GM23338 (cell line): ENCODE data around the gene CFP. TPM values are rescaled to one million over a fixed set of nuclear protein-coding genes. Genes with fewer than 3 reads are reported as not detected.

ENCODE experiments used
- ATAC-seq: fragments of 200-7000 bp; cut with Tn5 transposase; 3 replicates; pipeline ENCODE4 v1.9.1; 2020
- DNase-seq: peaks from one replicate; pipeline ENCODE4 v3.0.0-alpha.2; 2015; ENCODE audit warnings: low spot score
- H2AFZ ChIP-seq: fragments of 200-600 bp; sonication (generic); 2 replicates; pipeline ENCODE4 v1.8.0; 2016; ENCODE audit warnings: antibody characterized with exemption, mild to moderate bottlenecking, moderate library complexity
- H3F3A ChIP-seq: fragments of 200-600 bp; sonication (generic); replicated peaks from 2 replicates; pipeline ENCODE4 v1.8.0; 2017; ENCODE audit warnings: antibody characterized with exemption, mixed run types, low read depth
- H3K27ac ChIP-seq: fragments of 200-600 bp; sonication (generic); 2 replicates; pipeline ENCODE4 v1.6.1; 2016; ENCODE audit warnings: low read depth
- H3K27me3 ChIP-seq: fragments of 200-600 bp; sonication (generic); 2 replicates; pipeline ENCODE4 v1.8.0; 2016; ENCODE audit warnings: mild to moderate bottlenecking, mixed run types, moderate library complexity; ENCODE audit not compliant: insufficient read depth
- H3K36me3 ChIP-seq: fragments of 200-600 bp; sonication (generic); 2 replicates; pipeline ENCODE4 v1.8.0; 2016; ENCODE audit warnings: mild to moderate bottlenecking; ENCODE audit not compliant: insufficient read depth
- H3K4me1 ChIP-seq: fragments of 200-600 bp; sonication (generic); 2 replicates; pipeline ENCODE4 v1.8.0; 2016; ENCODE audit warnings: mild to moderate bottlenecking, moderate library complexity; ENCODE audit not compliant: insufficient read depth
- H3K4me2 ChIP-seq: fragments of 200-600 bp; sonication (generic); 2 replicates; pipeline ENCODE4 v1.7.1; 2017; ENCODE audit warnings: mixed run types
- H3K4me3 ChIP-seq: fragments of 200-600 bp; sonication (generic); 2 replicates; pipeline ENCODE4 v1.6.1; 2016; ENCODE audit warnings: mixed run types
- H3K79me2 ChIP-seq: fragments of 200-600 bp; sonication (generic); replicated peaks from 2 replicates; pipeline ENCODE4 v1.8.0; 2017; ENCODE audit warnings: mild to moderate bottlenecking; ENCODE audit not compliant: insufficient read depth
- H3K9me2 ChIP-seq: fragments of 200-600 bp; sonication (generic); 2 replicates; pipeline ENCODE4 v1.8.0; 2017; ENCODE audit not compliant: insufficient read depth
- H4K20me1 ChIP-seq: fragments of 200-600 bp; sonication (generic); replicated peaks from 2 replicates; pipeline ENCODE4 v1.8.0; 2017; ENCODE audit warnings: mild to moderate bottlenecking; ENCODE audit not compliant: insufficient read depth
- H3K27ac Mint-ChIP-seq: 2 replicates; pipeline ENCODE4 v1.8.0; 2020; ENCODE audit warnings: inconsistent platforms, mild to moderate bottlenecking, moderate library complexity, mixed read lengths
- H3K27me3 Mint-ChIP-seq: 3 replicates; pipeline ENCODE4 v1.8.0; 2022; ENCODE audit warnings: low read depth, mild to moderate bottlenecking, moderate library complexity, mixed read lengths, inconsistent platforms; ENCODE audit not compliant: insufficient read depth, poor library complexity
- H3K36me3 Mint-ChIP-seq: 3 replicates; pipeline ENCODE4 v1.8.0; 2021; ENCODE audit warnings: low read depth, mild to moderate bottlenecking, inconsistent platforms, moderate library complexity, mixed read lengths
- H3K4me1 Mint-ChIP-seq: 3 replicates; pipeline ENCODE4 v1.8.0; 2020; ENCODE audit warnings: mild to moderate bottlenecking, inconsistent platforms, mixed read lengths
- H3K4me3 Mint-ChIP-seq: 3 replicates; pipeline ENCODE4 v1.8.0; 2021; ENCODE audit warnings: moderate library complexity, mild to moderate bottlenecking, inconsistent platforms, mixed read lengths
- H3K9me3 Mint-ChIP-seq: 3 replicates; pipeline ENCODE4 v1.8.0; 2020; ENCODE audit warnings: moderate library complexity, mild to moderate bottlenecking, inconsistent platforms, mixed read lengths
- CREB1 ChIP-seq: fragments of 250-450 bp; sonication (Bioruptor Pico); IDR thresholded peaks from 2 replicates; pipeline ENCODE4 v1.5.0; 2020; ENCODE audit warnings: low read depth, mild to moderate bottlenecking, moderate library complexity
- CTCF ChIP-seq, 2 experiments: fragments of 200-600 bp in 1 of 2; sonication (generic) in 1 of 2; conservative IDR thresholded peaks; 2 replicates each; pipeline versions ENCODE4 v1.5.1 to v1.6.1; 2016 to 2017; ENCODE audit warnings: antibody characterized with exemption in 2 of 2, low read depth in 2 of 2, mild to moderate bottlenecking in 2 of 2, moderate library complexity in 1 of 2
- ETS1 ChIP-seq: IDR thresholded peaks from 2 replicates; pipeline ENCODE4 v1.6.1; 2016; ENCODE audit warnings: antibody characterized with exemption
- EZH2 ChIP-seq: fragments of 200-600 bp; sonication (generic); IDR thresholded peaks from one replicate; pipeline ENCODE4 v1.8.0; 2017; ENCODE audit warnings: antibody characterized with exemption, mild to moderate bottlenecking, low read depth; ENCODE audit not compliant: unreplicated experiment
- EZH2phosphoT487 ChIP-seq: fragments of 200-600 bp; sonication (generic); IDR thresholded peaks from one replicate; pipeline ENCODE4 v1.8.1; 2018; ENCODE audit warnings: antibody characterized with exemption; ENCODE audit not compliant: unreplicated experiment
- JUNB ChIP-seq: IDR thresholded peaks from one replicate; pipeline ENCODE4 v1.6.1; 2016; ENCODE audit warnings: antibody characterized with exemption; ENCODE audit not compliant: unreplicated experiment
- NANOG ChIP-seq: IDR thresholded peaks from 2 replicates; pipeline ENCODE4 v1.6.1; 2016; ENCODE audit warnings: antibody characterized with exemption, borderline replicate concordance
- POLR2AphosphoS5 ChIP-seq: IDR thresholded peaks from 2 replicates; pipeline ENCODE4 v1.6.1; 2016; ENCODE audit warnings: antibody characterized with exemption, low read depth
- REST ChIP-seq: IDR thresholded peaks from one replicate; pipeline ENCODE4 v1.6.1; 2018; ENCODE audit warnings: antibody characterized with exemption; ENCODE audit not compliant: unreplicated experiment
- STAT1 ChIP-seq: IDR thresholded peaks from one replicate; pipeline ENCODE4 v1.6.1; 2016; ENCODE audit warnings: antibody characterized with exemption; ENCODE audit not compliant: unreplicated experiment
- ZNF114 ChIP-seq: fragments of 250-450 bp; sonication (Bioruptor Pico); IDR thresholded peaks from 2 replicates; pipeline ENCODE4 v1.5.0; 2020; ENCODE audit warnings: mild to moderate bottlenecking, moderate library complexity
- ZNF331 ChIP-seq: fragments of 250-450 bp; sonication (Bioruptor Pico); IDR thresholded peaks from 2 replicates; pipeline ENCODE4 v1.5.0; 2020; ENCODE audit warnings: low read depth, mild to moderate bottlenecking, moderate library complexity
- polyA plus RNA-seq: library from polyadenylated mRNA; unstranded; fragments of >200 nt; fragmentation: Nextera tagmentation; extraction: Ambion mirVana; gene quantifications from 2 replicates; pipeline ENCODE4 v1.2.1, GENCODE V29; 2016
- total RNA-seq: library from RNA; depleted of rRNA; stranded (reverse); fragments of >200 nt; shearing (Covaris generic); gene quantifications from 2 replicates; pipeline ENCODE4 v1.2.3, GENCODE V29; 2014
- TF ChIP-seq, protein P1 (sequence below): fragments of 250-450 bp; sonication (Bioruptor Pico); IDR thresholded peaks from 2 replicates; pipeline ENCODE4 v1.5.0; 2020; ENCODE audit warnings: mild to moderate bottlenecking, moderate library complexity

Gene CFP
- total and polyA plus RNA-seq, 2 experiments from 2014 or later, result 2.1 to 2.2 TPM

- H4K20me1 ChIP-seq, result no peaks in the 10 kb centered on the region
- DNase-seq (no peak), ATAC-seq (no peak)
- no peaks in the 10 kb centered on the region for H3K9me3 Mint-ChIP-seq
- peaks cover 1% of the 10 kb centered on the region; the same call in 2 of the 3 replicates for H3K4me1 Mint-ChIP-seq
- H3K27ac ChIP-seq, result no peak overlapping the region
- H3K4me1 ChIP-seq, result no peaks in the 10 kb centered on the region
- no peaks in the 10 kb centered on the region for H3K27me3 ChIP-seq
- peaks cover under 1% of the 10 kb centered on the region; the same call in 1 of the 3 replicates for H3K36me3 Mint-ChIP-seq
- H3F3A ChIP-seq, result no peaks in the 10 kb centered on the region
- H2AFZ ChIP-seq, result no peak overlapping the region
- H3K4me2 ChIP-seq, result no peak overlapping the region
- peaks cover 4% of the 10 kb centered on the region for H3K27me3 Mint-ChIP-seq
- H3K4me3 ChIP-seq, result no peak overlapping the region
- H3K27ac Mint-ChIP-seq, result no peak overlapping the region
- no peak overlapping the region for H3K4me3 Mint-ChIP-seq
- H3K36me3 ChIP-seq, result no peaks in the 10 kb centered on the region
- H3K9me2 ChIP-seq, result no peaks in the 10 kb centered on the region
- H3K79me2 ChIP-seq, result no peaks in the 10 kb centered on the region
- TF ChIP-seq, protein P1, sequence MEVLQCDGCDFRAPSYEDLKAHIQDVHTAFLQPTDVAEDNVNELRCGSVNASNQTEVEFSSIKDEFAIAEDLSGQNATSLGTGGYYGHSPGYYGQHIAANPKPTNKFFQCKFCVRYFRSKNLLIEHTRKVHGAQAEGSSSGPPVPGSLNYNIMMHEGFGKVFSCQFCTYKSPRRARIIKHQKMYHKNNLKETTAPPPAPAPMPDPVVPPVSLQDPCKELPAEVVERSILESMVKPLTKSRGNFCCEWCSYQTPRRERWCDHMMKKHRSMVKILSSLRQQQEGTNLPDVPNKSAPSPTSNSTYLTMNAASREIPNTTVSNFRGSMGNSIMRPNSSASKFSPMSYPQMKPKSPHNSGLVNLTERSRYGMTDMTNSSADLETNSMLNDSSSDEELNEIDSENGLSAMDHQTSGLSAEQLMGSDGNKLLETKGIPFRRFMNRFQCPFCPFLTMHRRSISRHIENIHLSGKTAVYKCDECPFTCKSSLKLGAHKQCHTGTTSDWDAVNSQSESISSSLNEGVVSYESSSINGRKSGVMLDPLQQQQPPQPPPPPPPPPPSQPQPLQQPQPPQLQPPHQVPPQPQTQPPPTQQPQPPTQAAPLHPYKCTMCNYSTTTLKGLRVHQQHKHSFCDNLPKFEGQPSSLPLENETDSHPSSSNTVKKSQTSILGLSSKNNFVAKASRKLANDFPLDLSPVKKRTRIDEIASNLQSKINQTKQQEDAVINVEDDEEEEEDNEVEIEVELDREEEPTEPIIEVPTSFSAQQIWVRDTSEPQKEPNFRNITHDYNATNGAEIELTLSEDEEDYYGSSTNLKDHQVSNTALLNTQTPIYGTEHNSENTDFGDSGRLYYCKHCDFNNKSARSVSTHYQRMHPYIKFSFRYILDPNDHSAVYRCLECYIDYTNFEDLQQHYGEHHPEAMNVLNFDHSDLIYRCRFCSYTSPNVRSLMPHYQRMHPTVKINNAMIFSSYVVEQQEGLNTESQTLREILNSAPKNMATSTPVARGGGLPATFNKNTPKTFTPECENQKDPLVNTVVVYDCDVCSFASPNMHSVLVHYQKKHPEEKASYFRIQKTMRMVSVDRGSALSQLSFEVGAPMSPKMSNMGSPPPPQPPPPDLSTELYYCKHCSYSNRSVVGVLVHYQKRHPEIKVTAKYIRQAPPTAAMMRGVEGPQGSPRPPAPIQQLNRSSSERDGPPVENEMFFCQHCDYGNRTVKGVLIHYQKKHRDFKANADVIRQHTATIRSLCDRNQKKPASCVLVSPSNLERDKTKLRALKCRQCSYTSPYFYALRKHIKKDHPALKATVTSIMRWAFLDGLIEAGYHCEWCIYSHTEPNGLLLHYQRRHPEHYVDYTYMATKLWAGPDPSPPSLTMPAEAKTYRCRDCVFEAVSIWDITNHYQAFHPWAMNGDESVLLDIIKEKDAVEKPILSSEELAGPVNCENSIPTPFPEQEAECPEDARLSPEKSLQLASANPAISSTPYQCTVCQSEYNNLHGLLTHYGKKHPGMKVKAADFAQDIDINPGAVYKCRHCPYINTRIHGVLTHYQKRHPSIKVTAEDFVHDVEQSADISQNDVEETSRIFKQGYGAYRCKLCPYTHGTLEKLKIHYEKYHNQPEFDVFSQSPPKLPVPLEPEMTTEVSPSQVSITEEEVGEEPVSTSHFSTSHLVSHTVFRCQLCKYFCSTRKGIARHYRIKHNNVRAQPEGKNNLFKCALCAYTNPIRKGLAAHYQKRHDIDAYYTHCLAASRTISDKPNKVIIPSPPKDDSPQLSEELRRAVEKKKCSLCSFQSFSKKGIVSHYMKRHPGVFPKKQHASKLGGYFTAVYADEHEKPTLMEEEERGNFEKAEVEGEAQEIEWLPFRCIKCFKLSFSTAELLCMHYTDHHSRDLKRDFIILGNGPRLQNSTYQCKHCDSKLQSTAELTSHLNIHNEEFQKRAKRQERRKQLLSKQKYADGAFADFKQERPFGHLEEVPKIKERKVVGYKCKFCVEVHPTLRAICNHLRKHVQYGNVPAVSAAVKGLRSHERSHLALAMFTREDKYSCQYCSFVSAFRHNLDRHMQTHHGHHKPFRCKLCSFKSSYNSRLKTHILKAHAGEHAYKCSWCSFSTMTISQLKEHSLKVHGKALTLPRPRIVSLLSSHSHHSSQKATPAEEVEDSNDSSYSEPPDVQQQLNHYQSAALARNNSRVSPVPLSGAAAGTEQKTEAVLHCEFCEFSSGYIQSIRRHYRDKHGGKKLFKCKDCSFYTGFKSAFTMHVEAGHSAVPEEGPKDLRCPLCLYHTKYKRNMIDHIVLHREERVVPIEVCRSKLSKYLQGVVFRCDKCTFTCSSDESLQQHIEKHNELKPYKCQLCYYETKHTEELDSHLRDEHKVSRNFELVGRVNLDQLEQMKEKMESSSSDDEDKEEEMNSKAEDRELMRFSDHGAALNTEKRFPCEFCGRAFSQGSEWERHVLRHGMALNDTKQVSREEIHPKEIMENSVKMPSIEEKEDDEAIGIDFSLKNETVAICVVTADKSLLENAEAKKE (CRISPR knock-in tag), result no peak
- TF ChIP-seq CTCF (conservative IDR thresholded peaks at IDR 0.05; ENCODE audit: low read depth in 2 of 2) (no peak; a peak in 1 of 4 replicates), ETS1 (no peak), POLR2AphosphoS5 (no peak), NANOG (no peak), ZNF114 (CRISPR knock-in tag) (no peak), EZH2phosphoT487 (no peak), STAT1 (no peak), CREB1 (no peak), JUNB (no peak), REST (no peak), ZNF331 (no peak), EZH2 (no peak)
These were observed 38.7 kb downstream of the CFP start for GRCh38 chrX:47590984-47591383.
